Fibroblast of gingiva (primary cell): ENCODE data around the gene IL2RA.
A peak's percentile ranks its signal among the peaks of the same experiment; 100 is the strongest.
"Not testable (repeated sequence)": the region's sequence is repeated elsewhere in the genome, so short reads cannot be mapped to it uniquely, and the experiment has no call there.

ENCODE experiments used
- DNase-seq: peaks from one replicate; pipeline ENCODE4 v3.0.0-alpha.2; 2011; ENCODE audit warnings: low read depth

IL2RA gene

GRCh38 chr10:6062101-6062771 is at the start of gene IL2RA:
Gene IL2RA (minus strand): TSS chr10:6062367. CDS start chr10:6062151, 216 bp downstream.
- DNase-seq = no peak

- no peak for DNase-seq
Measured at GRCh38 chr10:6110136-6110535, 48.0 kb upstream of the IL2RA start.

- no peak for DNase-seq
Measured at GRCh38 chr10:6109444-6109775, 47.2 kb upstream of the IL2RA start.

GRCh38 chr10:6108631-6109443 is 46.7 kb upstream of the IL2RA start:
- DNase-seq = peak; percentile 31

- DNase-seq = no peak
Measured at GRCh38 chr10:6108072-6108471, 45.9 kb upstream of the IL2RA start.

GRCh38 chr10:6107616-6108015 is 45.4 kb upstream of the IL2RA start:
- not testable (repeated sequence) for DNase-seq

GRCh38 chr10:6103591-6103990 is 41.4 kb upstream of the IL2RA start:
- DNase-seq = no peak

- DNase-seq = no peak
Measured at GRCh38 chr10:6102128-6102527, 40.0 kb upstream of the IL2RA start.

- DNase-seq = no peak
Measured at GRCh38 chr10:6101181-6101580, 39.0 kb upstream of the IL2RA start.

GRCh38 chr10:6100370-6100769 is 38.2 kb upstream of the IL2RA start:
- DNase-seq = no peak

- DNase-seq = no peak
Measured at GRCh38 chr10:6098156-6098555, 36.0 kb upstream of the IL2RA start.

GRCh38 chr10:6097063-6097462 is 34.9 kb upstream of the IL2RA start:
- no peak for DNase-seq

GRCh38 chr10:6095810-6096570 is 33.8 kb upstream of the IL2RA start:
- DNase-seq = no peak

GRCh38 chr10:6092731-6093130 is 30.6 kb upstream of the IL2RA start:
- DNase-seq = no peak

- DNase-seq = no peak
Measured at GRCh38 chr10:6091630-6092029, 29.5 kb upstream of the IL2RA start.

- no peak for DNase-seq
Measured at GRCh38 chr10:6089334-6090219, 27.4 kb upstream of the IL2RA start.

- peak; percentile 97 for DNase-seq
Measured at GRCh38 chr10:6088721-6089333, 26.7 kb upstream of the IL2RA start, which contains the start of gene RBM17. Gene RBM17 (plus strand): TSS chr10:6089034. CDS start chr10:6097066, 8,032 bp downstream.

- DNase-seq = peak; percentile 91
Measured at GRCh38 chr10:6086375-6087233, 24.4 kb upstream of the IL2RA start.

- no peak for DNase-seq
Measured at GRCh38 chr10:6083523-6084475, 21.6 kb upstream of the IL2RA start.
